OCI-LY1 (cell line): ENCODE measurements around the gene WDR5B.

Source experiments
- CTCF ChIP-seq: fragments of 200-600 bp; sonication (generic), shearing (Covaris generic); IDR thresholded peaks from 2 replicates; pipeline ENCODE4 v1.5.1; 2017; ENCODE audit warnings: mild to moderate bottlenecking, antibody characterized with exemption, low read length, moderate library complexity, mixed read lengths
- EZH2 ChIP-seq: fragments of 200-600 bp; sonication (generic), shearing (Covaris generic); IDR thresholded peaks from 2 replicates; pipeline ENCODE4 v1.8.0; 2017; ENCODE audit warnings: borderline replicate concordance, mixed run types, mild to moderate bottlenecking, antibody characterized with exemption, low read length, moderate library complexity, mixed read lengths

GRCh38 chr3:122443090-122443489 lies 27.2 kb upstream of the WDR5B start:
- no peak for TF ChIP-seq CTCF
- no peak for TF ChIP-seq EZH2
